EH (cell line): ENCODE results near the gene ZNF354C.

Experiments used
- DNase-seq: peaks from one replicate; pipeline ENCODE4 v3.0.0-alpha.2; 2015; ENCODE audit warnings: low read depth

The ZNF354C gene

GRCh38 chr5:179113945-179114641, 53.9 kb downstream of the ZNF354C start:
- DNase-seq = no peak

GRCh38 chr5:179114756-179115155, 54.6 kb downstream of the ZNF354C start:
- no peak for DNase-seq

GRCh38 chr5:179115307-179115706, 55.1 kb downstream of the ZNF354C start:
- DNase-seq = no peak

- no peak for DNase-seq
Observed at GRCh38 chr5:179115845-179116524, 55.8 kb downstream of the ZNF354C start.

GRCh38 chr5:179118338-179118737, 58.2 kb downstream of the ZNF354C start:
- no peak for DNase-seq

- DNase-seq = no peak
Observed at GRCh38 chr5:179118756-179119414, 58.7 kb downstream of the ZNF354C start.

- no peak for DNase-seq
Observed at GRCh38 chr5:179119415-179120170, 59.4 kb downstream of the ZNF354C start.

- no peak for DNase-seq
Observed at GRCh38 chr5:179120421-179120861, 60.3 kb downstream of the ZNF354C start.

GRCh38 chr5:179120951-179121666, 60.9 kb downstream of the ZNF354C start:
- no peak for DNase-seq

GRCh38 chr5:179121667-179122111, 61.5 kb downstream of the ZNF354C start:
- DNase-seq = no peak

- no peak for DNase-seq
Observed at GRCh38 chr5:179122411-179123108, 62.4 kb downstream of the ZNF354C start.

GRCh38 chr5:179123109-179123426, 62.9 kb downstream of the ZNF354C start:
- no peak for DNase-seq

- no peak for DNase-seq
Observed at GRCh38 chr5:179123491-179124272, 63.5 kb downstream of the ZNF354C start.

- DNase-seq = no peak
Observed at GRCh38 chr5:179124273-179124852, 64.2 kb downstream of the ZNF354C start.

- no peak for DNase-seq
Observed at GRCh38 chr5:179124853-179125788, 64.9 kb downstream of the ZNF354C start.

- no peak for DNase-seq
Observed at GRCh38 chr5:179125789-179126505, 65.8 kb downstream of the ZNF354C start.

GRCh38 chr5:179126506-179126991, 66.4 kb downstream of the ZNF354C start:
- no peak for DNase-seq
